AG04449 (cell line): ENCODE data around the gene OR52E4.

ENCODE experiments used
- CTCF ChIA-PET: fragments of 350-600 bp; formaldehyde crosslinking; extraction: SDS; loops from one replicate; lab custom pipeline; 2021; ENCODE audit warnings: antibody characterized with exemption; lab: Yijun Ruan, JAX
- POLR2A ChIA-PET: fragments of 400-600, 350-600 bp; formaldehyde crosslinking; extraction: SDS; loops from one replicate; lab custom pipeline; 2020; ENCODE audit warnings: antibody characterized with exemption, inconsistent platforms; lab: Yijun Ruan, JAX
- DNase-seq: peaks from one replicate; pipeline ENCODE4 v3.0.0-alpha.2; 2010; ENCODE audit warnings: low read depth, low spot score
- H3K4me3 ChIP-seq: 2 replicates; pipeline ENCODE4 v1.5.1; 2011; ENCODE audit warnings: low read depth, mild to moderate bottlenecking, control low read depth, low read length
- TF ChIP-seq, protein P1 (sequence below): IDR thresholded peaks from one replicate; pipeline ENCODE4 v1.5.1; 2011; ENCODE audit warnings: mild to moderate bottlenecking, moderate library complexity, low read length, control low read depth, inconsistent platforms; ENCODE audit not compliant: insufficient read depth; ENCODE audit errors: missing control alignments

OR52E4 gene

GRCh38 chr11:5930614-5931013, 50.2 kb downstream of the OR52E4 start:
- CTCF ChIA-PET: no interaction called here
- no peak overlapping the region for H3K4me3 ChIP-seq
- TF ChIP-seq, protein P1, sequence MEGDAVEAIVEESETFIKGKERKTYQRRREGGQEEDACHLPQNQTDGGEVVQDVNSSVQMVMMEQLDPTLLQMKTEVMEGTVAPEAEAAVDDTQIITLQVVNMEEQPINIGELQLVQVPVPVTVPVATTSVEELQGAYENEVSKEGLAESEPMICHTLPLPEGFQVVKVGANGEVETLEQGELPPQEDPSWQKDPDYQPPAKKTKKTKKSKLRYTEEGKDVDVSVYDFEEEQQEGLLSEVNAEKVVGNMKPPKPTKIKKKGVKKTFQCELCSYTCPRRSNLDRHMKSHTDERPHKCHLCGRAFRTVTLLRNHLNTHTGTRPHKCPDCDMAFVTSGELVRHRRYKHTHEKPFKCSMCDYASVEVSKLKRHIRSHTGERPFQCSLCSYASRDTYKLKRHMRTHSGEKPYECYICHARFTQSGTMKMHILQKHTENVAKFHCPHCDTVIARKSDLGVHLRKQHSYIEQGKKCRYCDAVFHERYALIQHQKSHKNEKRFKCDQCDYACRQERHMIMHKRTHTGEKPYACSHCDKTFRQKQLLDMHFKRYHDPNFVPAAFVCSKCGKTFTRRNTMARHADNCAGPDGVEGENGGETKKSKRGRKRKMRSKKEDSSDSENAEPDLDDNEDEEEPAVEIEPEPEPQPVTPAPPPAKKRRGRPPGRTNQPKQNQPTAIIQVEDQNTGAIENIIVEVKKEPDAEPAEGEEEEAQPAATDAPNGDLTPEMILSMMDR: no peak
- POLR2A ChIA-PET: no interaction called here
- DNase-seq: no peak

- no peak overlapping the region for H3K4me3 ChIP-seq
- TF ChIP-seq, protein P1: no peak
- ChIA-PET POLR2A (no interaction called here), CTCF (no interaction called here)
- no peak for DNase-seq
Observed at GRCh38 chr11:5931061-5931460, 50.6 kb downstream of the OR52E4 start.

DNA sequence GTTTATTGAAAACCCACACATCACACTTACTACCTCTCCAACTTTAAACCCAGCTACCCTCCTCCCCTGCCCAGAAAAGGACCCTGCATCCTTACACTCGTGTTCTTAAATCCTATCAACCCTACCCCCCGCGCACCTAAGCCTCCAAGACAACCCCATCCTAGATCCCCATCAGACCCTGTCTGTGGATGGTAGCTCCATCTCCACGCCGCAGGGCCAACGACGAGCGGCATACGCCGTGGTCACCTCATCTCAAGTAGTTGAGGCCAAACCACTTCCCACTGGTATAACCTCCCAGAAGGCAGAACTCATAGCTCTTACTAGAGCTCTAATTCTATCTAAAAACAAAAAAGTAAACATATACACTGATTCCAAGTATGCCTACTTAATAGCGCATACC, 52.2 kb downstream of the OR52E4 start:
- no peak for DNase-seq
- ChIA-PET CTCF (interaction anchor here (0.5 kb wide), 1 partner anchor 266 kb away, joined by 3 read pairs; no protein-coding TSS in a partner anchor), POLR2A (no interaction called here)
- TF ChIP-seq, protein P1: no peak
- no peak overlapping the region for H3K4me3 ChIP-seq

DNA sequence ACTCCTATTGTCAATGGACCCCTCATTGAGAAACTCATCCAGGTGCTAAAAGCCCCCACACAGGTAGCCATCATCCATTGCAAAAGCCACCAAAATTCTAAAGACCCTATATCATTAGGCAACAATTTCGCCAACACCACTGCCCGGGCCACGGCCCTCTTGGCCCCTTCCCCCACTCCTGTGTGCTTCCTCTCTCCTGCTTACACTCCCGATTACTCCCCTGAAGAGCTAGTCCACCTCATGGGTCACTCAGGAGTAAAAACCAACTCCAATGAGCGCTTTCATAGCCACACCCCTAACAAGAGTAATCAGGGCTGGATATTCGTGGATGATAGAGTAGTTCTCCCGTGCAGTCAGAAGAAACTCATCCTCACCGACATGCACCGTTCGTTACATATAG, 52.7 kb downstream of the OR52E4 start:
- TF ChIP-seq, protein P1: no peak
- no peak for DNase-seq
- H3K4me3 ChIP-seq: no peak overlapping the region
- CTCF ChIA-PET: interaction anchor here (0.5 kb wide), 1 partner anchor 267 kb away, joined by 3 read pairs; no protein-coding TSS in a partner anchor
- POLR2A ChIA-PET: no interaction called here
